HG03342 (cell line): ENCODE results near the gene STXBP6.
A peak's percentile ranks its signal among the peaks of the same experiment; 100 is the strongest.

ENCODE experiments used
- ATAC-seq: cut with Tn5 transposase; IDR thresholded peaks from one replicate; pipeline ENCODE4 v1.9.1; 2021; ENCODE audit warnings: mild to moderate bottlenecking, moderate library complexity; ENCODE audit not compliant: unreplicated experiment

The STXBP6 gene

DNA sequence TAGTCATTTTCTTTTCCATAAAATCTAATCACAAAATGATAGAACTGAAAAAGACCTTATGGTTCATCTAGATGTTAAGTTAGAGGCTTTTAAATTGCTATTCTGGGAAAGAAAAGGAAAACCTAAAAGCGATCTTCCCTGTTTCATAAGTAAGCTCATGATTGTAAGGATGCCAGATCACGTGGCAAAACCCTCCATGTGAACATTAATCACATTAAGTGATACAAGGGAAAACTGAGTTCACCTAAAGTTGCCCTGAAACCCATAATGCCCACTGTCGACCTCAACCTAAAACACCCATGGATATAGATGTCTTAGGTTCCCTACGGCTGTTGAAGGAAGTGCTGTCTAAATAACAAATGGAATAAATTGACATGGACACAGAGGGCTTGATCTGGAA lies 3.0 kb upstream of the STXBP6 start:
- ATAC-seq: no peak

DNA sequence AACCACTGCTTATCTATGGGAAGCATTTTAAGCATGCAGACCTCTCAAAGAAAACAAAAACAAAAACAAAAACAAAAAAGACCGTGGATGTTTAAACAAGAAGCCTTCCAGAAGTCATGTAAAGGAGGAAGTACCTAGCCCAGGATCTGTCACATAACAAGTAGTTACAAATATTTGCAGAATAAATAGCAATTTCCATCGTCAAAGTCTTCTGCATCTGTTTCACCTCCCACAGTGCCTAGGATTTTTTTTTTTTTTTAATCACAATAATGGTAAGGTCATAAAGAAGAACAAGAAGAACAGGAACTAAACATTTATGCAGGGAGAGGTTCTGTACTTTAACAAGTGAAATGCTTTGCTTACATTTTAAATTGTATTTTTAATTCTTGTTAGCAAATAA lies 2.4 kb upstream of the STXBP6 start:
- ATAC-seq: no peak

DNA sequence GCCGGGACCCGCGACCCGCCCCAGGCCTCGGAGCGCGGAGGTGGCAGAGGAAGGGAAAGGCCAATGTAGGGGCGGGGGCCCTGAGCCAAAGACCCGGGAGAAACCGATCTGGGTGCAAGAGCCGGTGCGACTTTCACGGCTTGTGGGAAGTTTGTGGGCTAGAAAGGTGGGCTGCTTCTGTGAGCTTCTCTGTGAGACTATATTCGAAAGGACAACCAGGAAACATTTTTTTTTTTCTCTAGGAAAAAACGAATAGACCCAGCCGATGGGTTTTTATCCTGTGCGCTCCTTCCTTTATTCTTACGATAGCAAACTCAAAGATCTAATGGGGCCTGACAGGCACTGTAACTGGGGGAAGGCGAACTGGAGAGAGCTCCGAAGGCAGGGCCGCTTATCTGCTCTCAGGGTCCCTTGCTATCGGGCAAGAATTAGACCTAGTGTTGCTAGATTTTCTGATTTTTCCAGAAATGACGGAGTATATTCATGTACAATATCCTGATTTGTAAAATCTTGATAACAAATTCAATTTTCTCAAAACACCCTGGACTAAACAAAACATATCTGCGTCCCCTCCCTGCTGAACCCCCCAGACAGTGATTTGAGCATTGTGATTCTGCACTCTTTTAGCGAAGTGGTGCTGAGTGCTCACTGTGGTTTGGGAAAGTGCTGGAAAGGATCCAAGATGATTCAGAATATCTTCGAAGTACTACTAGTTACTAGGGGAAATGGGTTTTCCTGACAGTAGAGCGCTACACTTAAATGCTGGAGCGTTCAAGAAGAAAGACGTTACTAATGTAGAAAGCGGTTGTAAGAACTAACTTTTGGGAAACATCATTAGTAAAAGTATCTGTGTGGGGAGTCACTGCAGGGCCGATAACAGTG lies 563 bp upstream of the STXBP6 start:
- ATAC-seq: no peak

DNA sequence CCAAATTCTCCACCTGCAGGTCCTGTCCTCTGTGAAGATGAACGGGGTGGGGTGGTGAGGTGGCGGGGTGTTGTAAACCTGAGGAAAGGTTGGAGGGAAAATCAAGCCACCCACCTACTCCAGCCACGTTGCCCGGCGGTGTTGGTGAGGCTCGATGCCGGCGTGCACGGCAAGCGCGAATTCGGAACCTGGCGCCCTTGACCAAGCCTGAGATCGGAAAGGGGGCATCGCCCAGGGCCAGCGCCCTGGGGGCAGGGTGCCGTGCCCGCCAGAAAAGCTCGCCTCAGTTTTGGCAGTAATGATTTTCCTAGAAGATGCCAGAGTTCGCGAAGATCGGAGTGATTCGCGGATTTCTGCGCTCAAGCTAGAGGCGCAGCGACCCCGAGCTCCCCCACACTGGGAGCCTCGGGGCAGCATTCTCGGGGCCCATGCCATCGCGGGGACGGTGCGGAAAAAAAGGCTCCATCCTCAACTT lies 817 bp downstream of the STXBP6 start:
- no peak for ATAC-seq

DNA sequence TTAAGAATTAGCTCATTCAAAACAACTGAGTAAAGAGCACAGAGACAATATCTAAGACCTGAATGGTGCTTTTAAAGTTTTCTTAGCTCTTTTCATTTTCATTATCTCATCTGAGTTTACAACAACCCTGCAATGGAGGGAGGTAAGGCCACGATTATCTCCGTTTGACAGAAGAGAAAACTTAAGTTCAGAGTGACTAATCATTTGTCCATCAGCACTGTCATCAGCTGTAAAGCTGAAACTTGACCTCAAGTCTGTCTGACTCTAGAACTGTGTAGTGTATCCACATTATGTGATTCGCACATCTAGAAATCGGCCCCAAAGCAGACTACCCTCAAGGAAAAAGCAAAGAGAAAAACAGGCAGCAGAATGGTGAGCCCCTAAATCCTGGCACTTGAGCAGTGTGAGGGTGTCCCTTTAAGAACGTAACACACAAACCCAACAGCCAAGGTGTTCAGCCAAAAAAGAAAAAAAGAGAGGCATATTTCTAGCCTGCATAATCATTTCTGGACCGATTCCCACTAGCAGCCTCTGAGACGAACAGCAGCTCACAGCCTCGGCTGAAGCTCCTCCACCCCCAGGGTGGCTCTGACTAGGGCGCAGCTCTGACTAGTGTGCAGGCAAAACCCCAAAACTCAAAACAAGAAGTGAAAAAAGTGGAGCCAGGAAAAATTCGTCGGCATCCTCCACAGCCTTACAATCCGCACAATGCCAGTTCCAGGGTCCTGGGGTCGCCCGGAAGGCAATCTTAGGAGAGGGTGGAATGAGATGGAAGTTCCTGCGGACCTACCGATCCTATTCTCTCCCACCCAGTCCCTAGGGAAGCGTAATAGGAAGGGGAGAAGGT lies 1.6 kb downstream of the STXBP6 start:
- ATAC-seq: no peak

DNA sequence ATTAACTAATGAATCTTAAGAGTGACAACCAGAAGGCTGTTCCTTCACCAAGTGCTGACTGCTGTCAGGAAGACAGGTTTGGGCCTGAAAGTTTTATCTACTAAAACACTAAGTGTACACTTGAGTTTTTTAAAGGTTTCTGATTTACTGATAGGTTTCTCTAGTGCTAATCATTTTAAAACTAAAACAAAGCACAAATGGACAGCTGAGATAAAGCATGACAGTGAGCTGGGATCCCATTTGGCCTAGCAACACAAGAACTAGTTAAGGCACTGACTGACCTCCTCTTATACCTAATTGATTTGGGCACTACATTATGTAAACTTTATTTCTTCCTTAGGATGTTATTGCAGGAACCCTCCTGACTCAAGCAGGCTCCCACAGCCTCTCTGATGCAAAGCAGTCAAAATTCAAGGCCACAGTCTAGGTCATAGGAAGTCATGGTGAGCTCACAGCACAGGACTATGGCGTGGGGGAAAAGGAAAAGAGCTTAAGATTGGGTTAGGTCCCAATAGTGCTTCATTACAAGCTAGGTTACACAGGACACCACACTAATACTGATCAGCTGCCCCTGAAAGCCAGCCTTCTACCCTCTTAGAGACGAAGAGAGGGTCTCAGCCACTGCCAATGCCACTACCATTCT lies 3.5 kb downstream of the STXBP6 start:
- no peak for ATAC-seq

DNA sequence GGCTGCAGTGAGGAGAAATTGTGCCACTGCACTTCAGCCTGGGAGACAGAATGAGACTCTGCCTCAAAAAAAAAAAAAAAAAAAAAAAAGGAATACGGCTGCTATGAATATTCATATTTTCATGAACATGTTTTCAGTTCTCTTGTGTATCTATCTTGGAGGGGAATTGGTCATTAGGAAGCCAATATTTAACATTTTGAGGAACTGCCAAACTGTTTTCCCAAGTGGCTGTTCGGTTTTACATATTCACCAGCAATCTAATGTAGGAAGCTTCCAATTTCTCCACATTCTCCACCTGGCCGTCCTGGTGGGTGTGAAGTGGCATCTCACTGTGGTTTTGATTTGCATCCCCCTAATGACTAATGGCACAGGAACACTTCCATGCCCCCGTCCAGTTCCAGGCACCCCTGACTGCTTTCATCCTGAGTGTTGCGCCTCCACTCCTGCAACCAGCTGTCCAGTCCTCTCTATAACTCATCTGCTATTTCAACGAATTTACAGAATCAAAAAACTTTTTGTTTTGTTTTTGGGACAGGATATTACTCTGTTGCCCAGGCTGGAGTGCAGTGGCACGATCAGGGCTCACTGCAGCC lies 5.7 kb downstream of the STXBP6 start:
- ATAC-seq: no peak

DNA sequence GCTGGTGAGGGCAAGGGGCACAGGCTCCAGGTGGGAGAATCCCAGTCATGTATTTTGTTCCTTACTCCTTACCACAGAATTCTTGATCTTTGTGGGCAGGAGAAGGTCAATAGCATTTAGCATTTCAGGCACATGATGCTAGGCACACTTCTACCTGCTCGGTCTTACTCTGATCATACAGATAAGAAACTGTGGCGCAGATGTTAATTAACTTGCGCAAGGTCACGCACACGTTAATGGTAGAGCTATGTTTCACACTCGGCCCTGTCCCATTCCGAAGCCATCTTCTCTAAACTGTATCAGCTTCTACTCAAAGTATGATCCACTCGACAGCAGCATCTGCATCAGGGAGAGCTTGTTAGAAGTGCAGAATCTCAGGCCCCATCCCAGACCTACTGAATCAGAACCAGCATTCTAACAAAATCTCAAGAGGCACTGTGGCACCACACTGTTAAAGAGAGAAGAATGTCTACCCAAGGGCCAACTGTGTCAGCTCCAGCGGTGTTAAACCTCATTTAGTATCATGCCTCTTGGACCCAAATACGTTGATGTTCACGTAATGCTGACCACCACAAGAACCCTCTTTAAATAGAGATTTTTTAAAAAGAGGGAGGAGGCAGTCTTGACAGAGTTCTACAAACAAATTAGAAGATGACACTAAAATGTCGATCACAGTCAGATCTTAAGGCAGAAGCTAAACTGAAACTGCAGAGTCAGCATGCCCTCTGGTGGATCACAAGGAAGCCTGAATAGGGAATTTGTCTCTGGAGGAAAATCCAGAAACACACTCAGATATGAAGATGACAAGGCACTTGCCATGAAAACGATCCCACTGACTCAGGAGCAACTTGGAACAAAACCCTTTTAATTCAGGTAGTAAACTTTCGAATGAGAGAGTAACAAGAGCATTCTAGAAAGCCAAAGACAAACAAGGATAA lies 7.3 kb downstream of the STXBP6 start:
- no peak for ATAC-seq

DNA sequence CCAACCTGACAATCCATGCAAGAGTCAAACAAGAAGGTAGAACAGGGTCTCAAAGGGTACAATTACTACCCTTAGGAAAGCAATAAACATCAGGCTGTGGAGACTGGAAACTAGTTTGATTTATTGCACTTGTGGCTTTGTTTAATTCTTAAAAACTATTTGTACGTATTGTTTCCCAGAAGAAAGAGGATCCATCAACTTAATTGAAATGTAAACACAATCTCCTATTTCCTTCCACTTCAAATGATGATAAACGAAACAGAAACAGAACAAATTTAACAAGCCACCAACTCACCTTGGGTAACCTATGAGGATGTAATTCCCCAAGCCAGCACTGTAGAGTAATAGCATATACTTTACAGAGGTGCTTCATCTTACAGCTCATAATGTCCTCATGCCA lies 8.0 kb downstream of the STXBP6 start:
- ATAC-seq: no peak

DNA sequence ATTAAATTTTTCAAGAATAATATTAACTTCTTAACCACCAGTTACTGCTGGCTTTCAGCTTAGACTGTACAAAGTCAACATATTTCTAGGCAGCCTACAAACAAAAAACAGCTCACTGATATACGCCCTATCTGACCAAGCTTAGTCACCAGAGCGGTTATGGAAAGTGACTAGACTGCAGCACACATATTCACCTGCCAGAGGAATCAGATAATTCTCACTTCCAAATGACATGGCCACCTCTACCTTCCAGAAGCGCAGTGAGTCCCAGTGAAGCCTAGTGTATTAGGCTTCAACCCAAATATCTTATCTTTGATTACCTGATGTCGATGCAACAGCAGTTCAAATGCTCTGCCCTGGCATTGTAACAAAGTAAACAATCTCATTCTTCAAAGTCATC lies 8.5 kb downstream of the STXBP6 start:
- no peak for ATAC-seq

DNA sequence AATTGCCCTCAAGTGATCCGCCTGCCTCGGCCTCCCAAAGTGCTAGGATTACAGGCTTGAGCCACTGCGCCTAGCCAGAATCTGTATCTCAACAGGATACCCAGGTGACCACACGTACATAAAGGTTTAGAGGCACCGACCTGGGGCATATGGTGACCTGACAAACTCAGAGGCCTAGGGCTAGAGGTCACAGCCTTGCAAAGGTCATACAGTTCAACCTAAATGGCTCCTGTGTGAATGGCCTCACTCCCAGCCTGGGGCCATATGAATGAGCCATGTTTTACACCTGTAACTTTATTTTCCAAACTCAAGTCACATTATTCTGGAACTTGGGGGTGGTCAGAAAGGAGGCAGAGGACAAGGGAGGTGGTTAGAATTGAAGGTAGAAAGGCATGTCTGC lies 10.0 kb downstream of the STXBP6 start:
- no peak for ATAC-seq

DNA sequence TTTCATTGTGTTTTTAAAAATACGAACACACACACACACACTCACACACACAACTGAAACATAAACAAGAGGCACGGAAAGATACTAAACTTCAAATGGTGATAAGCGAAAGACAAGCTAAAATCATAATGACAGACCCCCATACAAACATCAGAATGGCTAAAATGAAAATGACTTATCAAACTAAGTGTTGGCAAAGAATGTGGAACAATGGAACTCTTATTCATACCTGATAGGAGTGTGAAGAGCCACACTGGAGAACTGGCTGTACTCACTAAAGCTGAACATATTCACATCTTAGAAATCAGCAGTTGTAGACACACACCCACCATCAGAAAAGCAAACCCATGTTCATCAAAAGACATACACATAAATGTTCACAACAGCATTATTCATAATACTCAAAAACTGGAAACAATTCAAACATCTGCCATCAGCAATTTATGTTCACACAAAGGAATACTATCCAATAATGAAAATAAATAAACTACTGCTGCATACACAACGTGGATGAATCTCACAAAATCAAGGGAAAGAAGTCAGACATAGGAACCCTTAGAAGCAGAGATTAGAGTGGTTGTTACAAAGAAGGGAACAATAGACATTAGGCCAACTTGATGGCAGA lies 11.8 kb downstream of the STXBP6 start:
- no peak for ATAC-seq

DNA sequence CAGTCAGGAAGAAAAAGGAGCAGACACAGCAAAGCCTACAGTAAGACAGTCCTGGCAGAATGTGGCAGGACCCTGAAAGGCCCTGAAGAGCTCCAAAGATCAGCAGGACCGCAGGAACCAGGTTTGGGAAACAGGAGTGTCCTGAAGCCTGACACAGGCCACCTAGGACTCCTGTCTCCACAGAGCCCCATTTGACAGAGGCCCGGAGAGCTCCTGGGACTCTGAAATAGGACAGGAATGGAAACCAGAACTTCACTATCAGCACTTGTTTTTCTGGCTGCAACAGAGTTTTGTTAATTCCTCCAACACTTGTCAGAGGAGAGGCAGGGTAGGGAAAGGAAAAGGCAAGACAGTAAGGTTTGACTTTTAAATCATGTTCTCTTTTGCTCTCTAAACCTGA lies 12.9 kb downstream of the STXBP6 start:
- ATAC-seq: no peak

DNA sequence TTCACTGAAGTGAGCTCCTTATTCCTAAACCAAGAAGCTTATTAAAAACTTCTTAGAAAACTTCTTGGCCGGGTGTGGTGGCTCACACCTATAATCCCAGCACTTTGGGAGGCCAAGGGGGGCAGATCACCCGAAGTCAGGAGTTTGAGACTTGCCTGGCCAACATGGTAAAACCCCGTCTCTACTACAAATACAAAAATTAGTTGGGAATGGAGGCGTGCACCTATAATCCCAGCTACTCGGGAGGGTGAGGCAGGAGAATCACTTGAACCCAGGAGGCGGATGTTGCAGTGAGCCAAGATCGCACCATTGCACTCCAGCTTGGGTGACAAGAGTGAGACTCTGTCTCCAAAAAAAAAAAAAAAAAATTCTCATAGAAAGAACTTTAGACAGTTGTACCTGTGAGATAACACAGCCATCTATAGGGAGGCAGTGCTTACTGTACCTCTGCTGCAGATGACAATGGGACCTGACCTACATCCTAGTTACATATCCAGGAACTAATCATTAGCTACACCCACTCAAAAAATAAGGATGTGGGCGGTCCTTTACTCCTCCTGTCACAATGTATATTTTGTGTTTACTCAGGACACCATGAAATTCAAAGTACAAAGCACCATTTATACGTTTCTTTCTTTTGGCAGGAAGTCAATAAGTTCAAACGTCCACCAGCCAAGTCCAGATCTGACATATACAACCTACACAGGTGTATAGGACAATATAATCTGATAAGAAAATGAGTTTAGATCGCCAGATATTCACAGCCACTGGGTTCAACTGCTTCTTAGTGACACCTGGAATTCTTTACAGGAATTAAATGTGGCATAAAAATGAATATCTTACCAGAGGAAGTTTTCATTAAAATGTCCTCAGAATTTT lies 14.9 kb downstream of the STXBP6 start:
- no peak for ATAC-seq

DNA sequence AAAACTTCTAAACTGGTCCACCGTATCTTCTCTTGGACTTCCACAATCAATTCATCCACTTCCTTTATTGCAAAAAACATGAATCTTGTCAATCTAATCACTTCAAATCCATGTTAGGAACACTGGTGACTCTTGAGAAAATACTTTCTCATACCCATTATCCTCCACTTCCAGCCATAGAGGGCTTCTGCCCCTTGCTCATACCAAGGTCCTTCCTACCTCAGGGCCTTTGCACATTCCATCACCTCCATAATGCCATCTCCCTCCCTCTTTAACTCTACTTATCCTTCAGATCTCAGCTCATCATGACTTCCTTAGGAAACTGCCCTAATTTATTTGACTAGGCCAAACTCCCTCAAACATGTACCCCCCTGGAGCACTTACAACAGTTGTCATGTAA lies 16.6 kb downstream of the STXBP6 start:
- ATAC-seq: no peak

DNA sequence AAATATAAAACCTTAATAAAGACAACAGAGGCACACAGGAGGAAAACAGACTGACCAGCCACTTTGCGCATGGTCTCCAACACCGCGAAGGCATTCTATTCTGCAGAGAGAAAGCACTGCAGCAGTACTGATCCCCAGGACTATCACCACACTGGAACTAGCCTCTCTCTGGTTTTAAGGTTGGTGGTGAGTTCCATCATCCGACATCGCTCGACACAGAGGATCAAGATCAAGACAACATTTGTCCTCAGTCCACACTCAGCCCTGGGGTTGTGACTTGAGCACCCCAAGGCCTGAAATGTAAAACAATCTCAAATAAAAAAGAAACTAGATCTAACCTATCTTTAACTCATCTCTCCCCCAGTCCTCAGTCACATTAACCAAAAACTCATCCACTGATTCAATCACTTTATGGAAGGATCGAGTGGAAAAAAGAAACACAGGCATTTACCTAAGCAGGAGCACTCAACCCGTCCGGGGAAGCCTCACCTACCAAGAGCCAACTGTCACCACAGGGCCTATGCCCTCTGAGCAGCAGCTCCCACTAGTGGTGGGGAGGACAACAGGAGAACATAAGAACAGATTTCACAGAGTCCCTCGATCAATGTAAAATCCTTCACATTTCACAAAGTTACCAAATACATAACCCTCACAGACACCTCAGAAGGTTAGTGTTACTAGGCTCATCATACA lies 17.7 kb downstream of the STXBP6 start:
- ATAC-seq: no peak

DNA sequence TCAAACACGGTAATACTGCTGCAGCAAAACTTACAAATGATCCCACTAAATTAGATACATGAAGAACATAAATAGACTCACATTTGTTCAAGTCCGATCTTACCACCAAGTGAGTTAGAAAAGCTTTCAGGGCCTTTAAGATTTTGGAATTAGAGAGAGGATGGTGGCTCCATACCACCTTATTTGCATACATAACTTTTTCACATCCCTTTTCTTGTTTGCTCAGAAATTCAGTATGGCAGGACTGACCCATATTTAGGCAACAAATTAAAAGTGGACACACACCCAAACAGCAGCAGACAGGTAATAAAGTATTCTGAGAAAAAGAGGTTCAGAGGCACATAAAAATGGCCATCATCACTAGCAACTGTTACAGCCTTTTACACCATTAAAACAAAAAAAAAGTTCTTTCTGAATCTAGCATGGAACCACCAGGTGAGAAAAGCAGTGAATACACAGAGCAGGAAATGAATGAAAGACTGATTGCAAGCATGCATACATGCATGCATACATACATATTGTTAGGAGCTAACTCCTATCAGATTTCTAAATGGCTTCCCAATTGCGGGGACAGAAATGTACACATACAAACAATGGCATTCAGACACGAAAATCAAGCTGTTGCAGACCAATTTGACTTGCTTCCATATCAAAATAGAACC lies 23.3 kb downstream of the STXBP6 start:
- peak; percentile 67 for ATAC-seq
